Tibial artery (tissue), 4 donors: ENCODE measurements around the gene MAD1L1.

ENCODE experiments used
- DNase-seq, 2 donors: peaks; one replicate each; pipeline ENCODE4 v3.0.0-alpha.2; 2019
- H3K27ac ChIP-seq, 2 donors: fragments of 200-600 bp; sonication (generic) in 1 of 2; 1 replicate in 1 of 2; 2 replicates in 1 of 2; pipeline ENCODE4 v1.5.1; 2018 to 2019; ENCODE audit warnings: mild to moderate bottlenecking in 1 of 2
- H3K27me3 ChIP-seq, 2 donors: fragments of 200-600 bp; sonication (generic) in 1 of 2; one replicate each; pipeline versions ENCODE4 v1.5.1 to v1.6.0; 2016 to 2019
- H3K36me3 ChIP-seq, 3 donors: fragments of 200-600 bp; sonication (generic) in 2 of 3; one replicate each; pipeline ENCODE4 v1.5.1; 2016 to 2019; ENCODE audit warnings: mild to moderate bottlenecking in 2 of 3
- H3K4me1 ChIP-seq, 4 donors: fragments of 200-600 bp; sonication (generic) in 2 of 4; 1 replicate in 3 of 4; 2 replicates in 1 of 4; pipeline ENCODE4 v1.5.1; 2016 to 2019
- H3K4me3 ChIP-seq, 2 donors: fragments of 200-600 bp; sonication (generic) in 1 of 2; 1 replicate in 1 of 2; 2 replicates in 1 of 2; pipeline ENCODE4 v1.5.1; 2018 to 2019; ENCODE audit warnings: mild to moderate bottlenecking in 2 of 2
- H3K9me3 ChIP-seq, 3 donors: fragments of 200-600 bp; sonication (generic) in 1 of 3; one replicate each; pipeline ENCODE4 v1.5.1; 2016 to 2019
- CTCF ChIP-seq, 2 experiments: fragments of 200-600 bp in 1 of 2; fragments of 450-650 bp in 1 of 2; IDR thresholded peaks; one replicate each; pipeline ENCODE4 v1.5.1; 2017 to 2019; ENCODE audit warnings: antibody characterized with exemption in 2 of 2, mild to moderate bottlenecking in 1 of 2, moderate library complexity in 1 of 2
- intact Hi-C: fragments of 100-400 bp; cut with DNase I; formaldehyde crosslinking; loops from one replicate; pipeline ENCODE4 v1.15.0; 2023; ENCODE audit warnings: low total_unique reads

MAD1L1 gene

GRCh38 chr7:2237109-2237602 lies 4.4 kb upstream of the MAD1L1 start:
- H3K4me1 ChIP-seq, result peaks cover 0 to 25% (median 17%) of the 10 kb centered on the region in 4 donors
- H3K36me3 ChIP-seq, result peaks cover 12 to 53% (median 25%) of the 10 kb centered on the region in 3 donors
- TF ChIP-seq CTCF (IDR thresholded peaks at IDR 0.05), result no peak
- DNase-seq, result peak in 1 of 2 donors; percentile 69
- no peaks in the 10 kb centered on the region for H3K9me3 ChIP-seq
- intact Hi-C loops, result loop anchor here (10.0 kb wide), 1 partner anchor 78 kb away; the partner anchor contains the start of gene SNX8
- no peak overlapping the region for H3K27ac ChIP-seq
- H3K4me3 ChIP-seq, result no peak overlapping the region
- H3K27me3 ChIP-seq, result no peaks in the 10 kb centered on the region

- DNase-seq, result no peak
- Histone ChIP-seq H3K27ac (no peak overlapping the region), H3K4me1 (peaks cover 0 to 31% (median 14%) of the 10 kb centered on the region in 4 donors), H3K9me3 (no peaks in the 10 kb centered on the region), H3K4me3 (no peak overlapping the region), H3K36me3 (peaks cover 12 to 55% (median 35%) of the 10 kb centered on the region in 3 donors), H3K27me3 (no peaks in the 10 kb centered on the region)
- no peak for TF ChIP-seq CTCF (IDR thresholded peaks at IDR 0.05)
- intact Hi-C loops, result loop anchor here (10.0 kb wide), 1 partner anchor 81 kb away; the partner anchor contains the start of gene SNX8
Observed at GRCh38 chr7:2233926-2234325, 1.2 kb upstream of the MAD1L1 start.

- intact Hi-C loops, result loop anchor here (10.0 kb wide), 1 partner anchor 83 kb away; the partner anchor contains the start of gene SNX8
- Histone ChIP-seq H3K27ac (peak overlapping the region; percentile 75 to 76), H3K4me1 (peaks cover 0 to 31% (median 14%) of the 10 kb centered on the region in 4 donors), H3K9me3 (no peaks in the 10 kb centered on the region), H3K27me3 (no peaks in the 10 kb centered on the region), H3K4me3 (peak overlapping the region; percentile 88 to 98), H3K36me3 (peaks cover 10 to 51% (median 34%) of the 10 kb centered on the region in 3 donors)
- DNase-seq, result no peak
- peak in 1 of 2 experiments; percentile 5 for TF ChIP-seq CTCF (IDR thresholded peaks at IDR 0.05)
Observed at GRCh38 chr7:2231992-2232765, 566 bp downstream of the MAD1L1 start.

GRCh38 chr7:2230882-2231281 lies 1.9 kb downstream of the MAD1L1 start:
- peak overlapping the region in 1 of 2 donors; percentile 88 for H3K4me3 ChIP-seq
- no peak for TF ChIP-seq CTCF (IDR thresholded peaks at IDR 0.05)
- intact Hi-C loops, result loop anchor here (10.0 kb wide), 1 partner anchor 84 kb away; the partner anchor contains the start of gene SNX8
- no peaks in the 10 kb centered on the region for H3K9me3 ChIP-seq
- no peaks in the 10 kb centered on the region for H3K27me3 ChIP-seq
- H3K27ac ChIP-seq, result no peak overlapping the region
- H3K4me1 ChIP-seq, result peaks cover 0 to 31% (median 14%) of the 10 kb centered on the region in 4 donors
- H3K36me3 ChIP-seq, result peaks cover 15 to 51% (median 34%) of the 10 kb centered on the region in 3 donors
- no peak for DNase-seq

GRCh38 chr7:2230226-2230625 lies 2.5 kb downstream of the MAD1L1 start:
- H3K4me1 ChIP-seq, result peaks cover 0 to 31% (median 14%) of the 10 kb centered on the region in 4 donors
- H3K36me3 ChIP-seq, result peaks cover 15 to 53% (median 37%) of the 10 kb centered on the region in 3 donors
- DNase-seq, result no peak
- H3K27me3 ChIP-seq, result no peaks in the 10 kb centered on the region
- H3K9me3 ChIP-seq, result no peaks in the 10 kb centered on the region
- no peak overlapping the region for H3K4me3 ChIP-seq
- TF ChIP-seq CTCF (IDR thresholded peaks at IDR 0.05), result no peak
- no peak overlapping the region for H3K27ac ChIP-seq
- intact Hi-C loops, result loop anchor here (10.0 kb wide), 1 partner anchor 85 kb away; the partner anchor contains the start of gene SNX8
